ENCODE measurements around the gene GYS1.

GYS1 gene

GRCh38 chr19:49017666-49018351, 24.7 kb upstream of the GYS1 start:
- H3K4me3 ChIP-seq (ENCODE audit: low read length in 2 of 2), result peak overlapping the region; percentile 59 to 67
- peaks cover 9 to 17% of the 10 kb centered on the region in 2 donors for H3K4me1 ChIP-seq (ENCODE audit: control insufficient read depth in 2 of 2, insufficient read depth in 2 of 2, low read length in 2 of 2)
- no peak overlapping the region for H3K27ac ChIP-seq (ENCODE audit: low read depth in 2 of 2, low read length in 2 of 2)
- H3K36me3 ChIP-seq (ENCODE audit: control insufficient read depth in 2 of 2, insufficient read depth in 2 of 2, low read length in 2 of 2), result peaks cover 17 to 24% of the 10 kb centered on the region in 2 donors
- H3K27me3 ChIP-seq (ENCODE audit: control insufficient read depth in 2 of 2, insufficient read depth in 2 of 2, low read length in 2 of 2), result peaks cover 6 to 18% of the 10 kb centered on the region in 2 donors
- H3K9me3 ChIP-seq (ENCODE audit: control insufficient read depth in 2 of 2, low read length in 2 of 2), result no peaks in the 10 kb centered on the region
- H3K9ac ChIP-seq (ENCODE audit: low read depth in 1 of 2, low read length in 2 of 2), result peak overlapping the region in 1 of 2 donors; percentile 24

GRCh38 chr19:49017041-49017665, 24.0 kb upstream of the GYS1 start, which contains the start of gene LHB:
LHB (minus strand) TSS chr19:49017091; CDS start chr19:49017081, 10 bp downstream.
- peaks cover 9 to 17% of the 10 kb centered on the region in 2 donors for H3K4me1 ChIP-seq (ENCODE audit: control insufficient read depth in 2 of 2, insufficient read depth in 2 of 2, low read length in 2 of 2)
- peak within 1 kb of the TSS; percentile 59 to 65 for H3K4me3 ChIP-seq (ENCODE audit: low read length in 2 of 2)
- no peak within 1 kb of the TSS for H3K9ac ChIP-seq (ENCODE audit: low read depth in 1 of 2, low read length in 2 of 2)
- peaks cover 6 to 18% of the 10 kb centered on the region in 2 donors for H3K27me3 ChIP-seq (ENCODE audit: control insufficient read depth in 2 of 2, insufficient read depth in 2 of 2, low read length in 2 of 2)
- no peak within 1 kb of the TSS for H3K27ac ChIP-seq (ENCODE audit: low read depth in 2 of 2, low read length in 2 of 2)
- H3K9me3 ChIP-seq (ENCODE audit: control insufficient read depth in 2 of 2, low read length in 2 of 2), result no peaks in the 10 kb centered on the region
- peaks cover 19 to 25% of the 10 kb centered on the region in 2 donors for H3K36me3 ChIP-seq (ENCODE audit: control insufficient read depth in 2 of 2, insufficient read depth in 2 of 2, low read length in 2 of 2)

GRCh38 chr19:49016067-49016839, 23.1 kb upstream of the GYS1 start:
- Histone ChIP-seq H3K9ac (ENCODE audit: low read depth in 1 of 2, low read length in 2 of 2) (no peak overlapping the region), H3K4me3 (ENCODE audit: low read length in 2 of 2) (no peak overlapping the region), H3K36me3 (ENCODE audit: control insufficient read depth in 2 of 2, insufficient read depth in 2 of 2, low read length in 2 of 2) (peaks cover 23 to 32% of the 10 kb centered on the region in 2 donors), H3K9me3 (ENCODE audit: control insufficient read depth in 2 of 2, low read length in 2 of 2) (no peaks in the 10 kb centered on the region), H3K27me3 (ENCODE audit: control insufficient read depth in 2 of 2, insufficient read depth in 2 of 2, low read length in 2 of 2) (peaks cover 6 to 14% of the 10 kb centered on the region in 2 donors), H3K27ac (ENCODE audit: low read depth in 2 of 2, low read length in 2 of 2) (no peak overlapping the region), H3K4me1 (ENCODE audit: control insufficient read depth in 2 of 2, insufficient read depth in 2 of 2, low read length in 2 of 2) (peaks cover 9 to 17% of the 10 kb centered on the region in 2 donors)

- H3K27ac ChIP-seq (ENCODE audit: low read depth in 2 of 2, low read length in 2 of 2), result no peak overlapping the region
- no peaks in the 10 kb centered on the region for H3K9me3 ChIP-seq (ENCODE audit: control insufficient read depth in 2 of 2, low read length in 2 of 2)
- peaks cover 9 to 17% of the 10 kb centered on the region in 2 donors for H3K4me1 ChIP-seq (ENCODE audit: control insufficient read depth in 2 of 2, insufficient read depth in 2 of 2, low read length in 2 of 2)
- peaks cover 36 to 37% of the 10 kb centered on the region in 2 donors for H3K36me3 ChIP-seq (ENCODE audit: control insufficient read depth in 2 of 2, insufficient read depth in 2 of 2, low read length in 2 of 2)
- H3K9ac ChIP-seq (ENCODE audit: low read depth in 1 of 2, low read length in 2 of 2), result no peak overlapping the region
- no peak overlapping the region for H3K4me3 ChIP-seq (ENCODE audit: low read length in 2 of 2)
- peaks cover 0 to 4% of the 10 kb centered on the region in 2 donors for H3K27me3 ChIP-seq (ENCODE audit: control insufficient read depth in 2 of 2, insufficient read depth in 2 of 2, low read length in 2 of 2)
Observed at GRCh38 chr19:49014870-49015255, 21.8 kb upstream of the GYS1 start.

GRCh38 chr19:49014123-49014869, 21.2 kb upstream of the GYS1 start:
- Histone ChIP-seq H3K27ac (ENCODE audit: low read depth in 2 of 2, low read length in 2 of 2) (no peak overlapping the region), H3K36me3 (ENCODE audit: control insufficient read depth in 2 of 2, insufficient read depth in 2 of 2, low read length in 2 of 2) (peaks cover 41 to 42% of the 10 kb centered on the region in 2 donors), H3K9ac (ENCODE audit: low read depth in 1 of 2, low read length in 2 of 2) (no peak overlapping the region), H3K9me3 (ENCODE audit: control insufficient read depth in 2 of 2, low read length in 2 of 2) (no peaks in the 10 kb centered on the region), H3K4me1 (ENCODE audit: control insufficient read depth in 2 of 2, insufficient read depth in 2 of 2, low read length in 2 of 2) (peaks cover 5 to 15% of the 10 kb centered on the region in 2 donors), H3K27me3 (ENCODE audit: control insufficient read depth in 2 of 2, insufficient read depth in 2 of 2, low read length in 2 of 2) (peaks cover 0 to 4% of the 10 kb centered on the region in 2 donors), H3K4me3 (ENCODE audit: low read length in 2 of 2) (no peak overlapping the region)

- Histone ChIP-seq H3K9ac (ENCODE audit: low read depth in 1 of 2, low read length in 2 of 2) (no peak overlapping the region), H3K36me3 (ENCODE audit: control insufficient read depth in 2 of 2, insufficient read depth in 2 of 2, low read length in 2 of 2) (peaks cover 53 to 55% of the 10 kb centered on the region in 2 donors), H3K27ac (ENCODE audit: low read depth in 2 of 2, low read length in 2 of 2) (no peak overlapping the region), H3K27me3 (ENCODE audit: control insufficient read depth in 2 of 2, insufficient read depth in 2 of 2, low read length in 2 of 2) (no peaks in the 10 kb centered on the region), H3K4me1 (ENCODE audit: control insufficient read depth in 2 of 2, insufficient read depth in 2 of 2, low read length in 2 of 2) (no peaks in the 10 kb centered on the region), H3K9me3 (ENCODE audit: control insufficient read depth in 2 of 2, low read length in 2 of 2) (no peaks in the 10 kb centered on the region), H3K4me3 (ENCODE audit: low read length in 2 of 2) (no peak overlapping the region)
Observed at GRCh38 chr19:49011194-49011593, 18.1 kb upstream of the GYS1 start.

GRCh38 chr19:49010453-49010852, 17.3 kb upstream of the GYS1 start:
- no peak overlapping the region for H3K9ac ChIP-seq (ENCODE audit: low read depth in 1 of 2, low read length in 2 of 2)
- no peaks in the 10 kb centered on the region for H3K27me3 ChIP-seq (ENCODE audit: control insufficient read depth in 2 of 2, insufficient read depth in 2 of 2, low read length in 2 of 2)
- H3K9me3 ChIP-seq (ENCODE audit: control insufficient read depth in 2 of 2, low read length in 2 of 2), result no peaks in the 10 kb centered on the region
- no peak overlapping the region for H3K4me3 ChIP-seq (ENCODE audit: low read length in 2 of 2)
- H3K4me1 ChIP-seq (ENCODE audit: control insufficient read depth in 2 of 2, insufficient read depth in 2 of 2, low read length in 2 of 2), result no peaks in the 10 kb centered on the region
- H3K36me3 ChIP-seq (ENCODE audit: control insufficient read depth in 2 of 2, insufficient read depth in 2 of 2, low read length in 2 of 2), result peaks cover 51 to 52% of the 10 kb centered on the region in 2 donors
- no peak overlapping the region for H3K27ac ChIP-seq (ENCODE audit: low read depth in 2 of 2, low read length in 2 of 2)

GRCh38 chr19:49009828-49010227, 16.7 kb upstream of the GYS1 start:
- peaks cover 50 to 52% of the 10 kb centered on the region in 2 donors for H3K36me3 ChIP-seq (ENCODE audit: control insufficient read depth in 2 of 2, insufficient read depth in 2 of 2, low read length in 2 of 2)
- no peak overlapping the region for H3K4me3 ChIP-seq (ENCODE audit: low read length in 2 of 2)
- H3K9ac ChIP-seq (ENCODE audit: low read depth in 1 of 2, low read length in 2 of 2), result no peak overlapping the region
- no peaks in the 10 kb centered on the region for H3K4me1 ChIP-seq (ENCODE audit: control insufficient read depth in 2 of 2, insufficient read depth in 2 of 2, low read length in 2 of 2)
- H3K27me3 ChIP-seq (ENCODE audit: control insufficient read depth in 2 of 2, insufficient read depth in 2 of 2, low read length in 2 of 2), result no peaks in the 10 kb centered on the region
- no peak overlapping the region for H3K27ac ChIP-seq (ENCODE audit: low read depth in 2 of 2, low read length in 2 of 2)
- H3K9me3 ChIP-seq (ENCODE audit: control insufficient read depth in 2 of 2, low read length in 2 of 2), result no peaks in the 10 kb centered on the region

- H3K27me3 ChIP-seq (ENCODE audit: control insufficient read depth in 2 of 2, insufficient read depth in 2 of 2, low read length in 2 of 2), result no peaks in the 10 kb centered on the region
- no peak overlapping the region for H3K9ac ChIP-seq (ENCODE audit: low read depth in 1 of 2, low read length in 2 of 2)
- H3K4me1 ChIP-seq (ENCODE audit: control insufficient read depth in 2 of 2, insufficient read depth in 2 of 2, low read length in 2 of 2), result no peaks in the 10 kb centered on the region
- H3K4me3 ChIP-seq (ENCODE audit: low read length in 2 of 2), result no peak overlapping the region
- H3K27ac ChIP-seq (ENCODE audit: low read depth in 2 of 2, low read length in 2 of 2), result no peak overlapping the region
- no peaks in the 10 kb centered on the region for H3K9me3 ChIP-seq (ENCODE audit: control insufficient read depth in 2 of 2, low read length in 2 of 2)
- peaks cover 46 to 65% of the 10 kb centered on the region in 2 donors for H3K36me3 ChIP-seq (ENCODE audit: control insufficient read depth in 2 of 2, insufficient read depth in 2 of 2, low read length in 2 of 2)
Observed at GRCh38 chr19:49006905-49007304, 13.8 kb upstream of the GYS1 start.

Data from mucosa of rectum (tissue), 2 donors.